Fibroblast of villous mesenchyme (primary cell): ENCODE data around the gene LRRC7. TPM values are rescaled to one million over a fixed set of nuclear protein-coding genes. Genes with fewer than 3 reads are reported as not detected.
"Not testable (repeated sequence)": the region's sequence is repeated elsewhere in the genome, so short reads cannot be mapped to it uniquely, and the experiment has no call there.

ENCODE experiments used
- DNase-seq: peaks from one replicate; pipeline ENCODE4 v3.0.0-alpha.2; 2010; ENCODE audit warnings: low read depth
- H3K4me3 ChIP-seq: 2 replicates; pipeline ENCODE4 v1.5.1; 2011; ENCODE audit warnings: low read depth, mild to moderate bottlenecking, low read length
- CTCF ChIP-seq: IDR thresholded peaks from 2 replicates; pipeline ENCODE4 v1.5.1; 2012; ENCODE audit warnings: low read depth, mild to moderate bottlenecking, low read length; ENCODE audit not compliant: insufficient read depth
- total RNA-seq: library from RNA; depleted of rRNA; stranded (reverse); fragments of >200 nt; gene quantifications from 2 replicates; pipeline ENCODE4 v1.2.3, GENCODE V29; 2012

Gene LRRC7
- total RNA-seq, 1 donor, result 0.43 TPM

GRCh38 chr1:70041317-70042045 is 473.8 kb downstream of the LRRC7 start:
- DNase-seq, result no peak

GRCh38 chr1:70042090-70042731 is 474.5 kb downstream of the LRRC7 start:
- H3K4me3 ChIP-seq, result no peak overlapping the region
- no peak for TF ChIP-seq CTCF
- DNase-seq, result peak; percentile 53

More at GRCh38 chr1:70041317-70042045, 473.8 kb downstream of the LRRC7 start:
- H3K4me3 ChIP-seq, result no peak overlapping the region
- no peak for TF ChIP-seq CTCF

GRCh38 chr1:70043804-70044203 is 476.1 kb downstream of the LRRC7 start:
- DNase-seq, result peak; percentile 39
- no peak overlapping the region for H3K4me3 ChIP-seq
- TF ChIP-seq CTCF, result no peak

- TF ChIP-seq CTCF, result no peak
- no peak overlapping the region for H3K4me3 ChIP-seq
- peak; percentile 63 for DNase-seq
Measured at GRCh38 chr1:70044832-70045231, 477.1 kb downstream of the LRRC7 start.

- not testable (repeated sequence) for DNase-seq, H3K4me3 ChIP-seq
Measured at GRCh38 chr1:70045581-70045980, 477.9 kb downstream of the LRRC7 start.

GRCh38 chr1:70048336-70049094 is 480.8 kb downstream of the LRRC7 start:
- TF ChIP-seq CTCF, result no peak
- H3K4me3 ChIP-seq, result no peak overlapping the region
- no peak for DNase-seq

- DNase-seq, result no peak
- no peak for TF ChIP-seq CTCF
- no peak overlapping the region for H3K4me3 ChIP-seq
Measured at GRCh38 chr1:70051926-70052325, 484.2 kb downstream of the LRRC7 start.
